ENCODE measurements around the gene CCDC88C. TPM values are rescaled to one million over a fixed set of nuclear protein-coding genes. Genes with fewer than 3 reads are reported as not detected.

The CCDC88C gene
- total and polyA plus RNA-seq, 9 donors, result 7.4 to 13.1 (median 12.1) TPM

DNA sequence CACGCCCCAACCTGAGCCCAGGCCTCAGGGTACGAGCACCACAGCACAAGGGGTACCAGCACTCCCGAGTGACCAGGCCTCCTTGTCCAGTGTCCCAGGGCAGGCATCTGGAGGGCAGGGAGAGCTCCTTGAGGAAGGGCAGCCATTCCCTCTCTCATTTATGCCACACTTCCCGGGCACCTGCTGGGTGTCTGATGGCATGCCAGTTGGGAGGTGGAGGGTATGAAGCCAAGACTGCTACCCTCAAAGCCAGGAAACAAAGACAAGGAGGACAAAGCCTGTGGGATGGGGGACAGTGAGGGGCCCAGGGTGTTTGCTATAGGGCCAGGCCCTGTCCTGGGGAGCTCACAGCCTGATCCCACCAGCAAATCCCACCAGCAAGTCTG, 45.6 kb downstream of the CCDC88C start:
- H3K27me3 ChIP-seq (ENCODE audit: control insufficient read depth, insufficient read depth, low read length), result peaks cover 5% of the 10 kb centered on the region
- no peaks in the 10 kb centered on the region for H3K36me3 ChIP-seq (ENCODE audit: control insufficient read depth, insufficient read depth, low read length)
- no peak overlapping the region for H3K4me3 ChIP-seq (ENCODE audit: low read length)
- H3K4me1 ChIP-seq (ENCODE audit: control insufficient read depth, insufficient read depth, low read length), result peaks cover 92% of the 10 kb centered on the region
- 100% methylated on average over 2 of the region's 4 CpGs for WGBS (ENCODE audit: insufficient coverage)
- DNase-seq, result no peak
- no peaks in the 10 kb centered on the region for H3K9me3 ChIP-seq (replicated peaks; ENCODE audit: control insufficient read depth, low read depth, low read length)
- no peak overlapping the region for H3K27ac ChIP-seq (ENCODE audit: low read length)

DNA sequence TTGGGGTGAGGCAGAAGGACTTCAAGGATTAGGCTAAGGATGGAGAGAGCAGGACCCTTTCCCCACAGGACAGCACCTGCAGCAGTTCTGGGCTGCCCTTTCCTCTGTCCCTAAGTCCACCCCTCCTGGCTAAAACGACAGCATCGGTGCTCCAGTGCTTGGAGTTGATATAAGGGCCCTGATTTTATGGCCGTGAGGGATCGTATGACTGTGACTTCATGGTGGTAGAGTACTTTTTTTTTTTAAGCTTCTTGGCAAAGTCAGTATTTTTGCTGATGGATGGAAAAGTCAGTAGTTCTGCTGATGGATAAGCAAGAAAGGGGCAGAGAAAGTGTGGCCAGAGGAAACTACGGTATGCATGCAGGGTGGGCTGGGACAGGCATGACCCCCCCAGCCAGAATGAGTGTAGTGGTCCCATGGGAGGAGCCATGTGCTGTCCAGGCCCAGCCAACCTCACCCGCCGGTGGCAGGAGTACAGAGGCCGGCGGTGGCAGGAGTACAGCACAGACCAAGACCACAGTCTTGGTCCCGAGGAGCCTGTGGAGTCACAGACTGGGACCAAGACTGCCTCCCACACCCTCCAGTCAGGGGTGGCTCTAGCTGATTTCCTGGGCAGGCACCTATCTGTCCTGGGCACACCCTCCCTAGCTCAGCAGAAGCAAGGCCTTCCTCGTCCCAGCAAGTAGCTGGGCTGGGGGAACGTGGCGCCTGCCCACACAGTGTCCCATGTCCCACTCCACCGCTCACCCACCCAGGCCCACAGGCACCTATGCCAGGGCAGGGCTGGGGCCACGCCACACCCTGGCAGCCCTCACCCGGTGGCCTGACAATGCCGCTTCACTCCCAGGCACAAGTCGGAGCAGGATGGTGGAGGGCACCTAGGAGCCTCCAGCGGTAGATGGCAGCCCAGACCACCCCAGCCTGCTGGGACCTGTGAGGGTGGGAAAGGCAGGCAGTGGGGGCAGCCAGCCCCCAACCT, 46.3 kb downstream of the CCDC88C start:
- no peak for DNase-seq
- Histone ChIP-seq H3K27ac (ENCODE audit: low read length) (no peak overlapping the region), H3K27me3 (ENCODE audit: control insufficient read depth, insufficient read depth, low read length) (peaks cover 3% of the 10 kb centered on the region), H3K9me3 (replicated peaks; ENCODE audit: control insufficient read depth, low read depth, low read length) (no peaks in the 10 kb centered on the region), H3K36me3 (ENCODE audit: control insufficient read depth, insufficient read depth, low read length) (no peaks in the 10 kb centered on the region), H3K4me1 (ENCODE audit: control insufficient read depth, insufficient read depth, low read length) (peaks cover 87% of the 10 kb centered on the region), H3K4me3 (ENCODE audit: low read length) (no peak overlapping the region)
- 76% methylated on average over 14 of the region's 19 CpGs for WGBS (ENCODE audit: insufficient coverage)

DNA sequence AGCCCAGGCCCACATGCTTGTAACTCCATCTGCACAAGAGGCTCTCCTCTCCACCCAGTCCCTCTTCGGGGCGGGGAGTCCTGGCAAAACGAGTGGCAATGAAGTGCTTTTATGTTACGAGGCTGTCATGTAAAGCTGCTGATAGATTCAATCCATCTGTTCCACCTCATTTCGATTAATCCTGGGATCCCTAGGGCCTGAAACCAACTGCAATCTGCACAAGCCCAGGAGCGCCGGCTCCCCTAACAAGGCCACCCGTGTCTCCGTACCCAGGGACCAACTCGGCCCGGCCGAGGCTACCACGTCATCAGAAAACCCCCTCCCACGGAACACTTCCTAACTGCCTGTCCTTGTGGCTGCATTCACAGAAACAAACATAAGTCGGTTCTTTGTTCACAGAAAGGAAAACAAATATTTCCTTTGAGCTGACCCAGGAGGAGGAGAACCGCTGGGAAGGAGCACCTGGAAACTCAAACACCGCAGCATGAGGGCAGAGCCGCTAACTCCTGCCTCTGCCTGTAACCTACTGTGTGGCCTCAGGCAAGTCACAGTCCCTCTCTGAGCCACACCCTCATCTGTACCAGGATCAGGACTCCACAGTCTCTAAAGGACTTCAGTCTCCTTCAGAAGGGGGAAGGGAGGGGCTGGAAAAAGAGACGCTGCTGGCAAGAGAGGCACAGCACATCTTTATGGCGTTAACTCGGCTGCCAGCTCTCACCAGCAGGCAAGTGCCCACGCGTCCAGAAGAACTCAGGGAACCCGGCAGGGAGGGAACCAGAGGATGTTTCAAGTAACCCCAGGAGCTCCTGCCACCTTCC, 47.8 kb downstream of the CCDC88C start:
- peak overlapping the region; percentile 77 for H3K27ac ChIP-seq (ENCODE audit: low read length)
- H3K36me3 ChIP-seq (ENCODE audit: control insufficient read depth, insufficient read depth, low read length), result no peaks in the 10 kb centered on the region
- DNase-seq, result no peak
- no peaks in the 10 kb centered on the region for H3K9me3 ChIP-seq (replicated peaks; ENCODE audit: control insufficient read depth, low read depth, low read length)
- peaks cover 72% of the 10 kb centered on the region for H3K4me1 ChIP-seq (ENCODE audit: control insufficient read depth, insufficient read depth, low read length)
- peaks cover 3% of the 10 kb centered on the region for H3K27me3 ChIP-seq (ENCODE audit: control insufficient read depth, insufficient read depth, low read length)
- no peak overlapping the region for H3K4me3 ChIP-seq (ENCODE audit: low read length)
- 32% methylated on average over 11 of the region's 24 CpGs for WGBS (ENCODE audit: insufficient coverage)

DNA sequence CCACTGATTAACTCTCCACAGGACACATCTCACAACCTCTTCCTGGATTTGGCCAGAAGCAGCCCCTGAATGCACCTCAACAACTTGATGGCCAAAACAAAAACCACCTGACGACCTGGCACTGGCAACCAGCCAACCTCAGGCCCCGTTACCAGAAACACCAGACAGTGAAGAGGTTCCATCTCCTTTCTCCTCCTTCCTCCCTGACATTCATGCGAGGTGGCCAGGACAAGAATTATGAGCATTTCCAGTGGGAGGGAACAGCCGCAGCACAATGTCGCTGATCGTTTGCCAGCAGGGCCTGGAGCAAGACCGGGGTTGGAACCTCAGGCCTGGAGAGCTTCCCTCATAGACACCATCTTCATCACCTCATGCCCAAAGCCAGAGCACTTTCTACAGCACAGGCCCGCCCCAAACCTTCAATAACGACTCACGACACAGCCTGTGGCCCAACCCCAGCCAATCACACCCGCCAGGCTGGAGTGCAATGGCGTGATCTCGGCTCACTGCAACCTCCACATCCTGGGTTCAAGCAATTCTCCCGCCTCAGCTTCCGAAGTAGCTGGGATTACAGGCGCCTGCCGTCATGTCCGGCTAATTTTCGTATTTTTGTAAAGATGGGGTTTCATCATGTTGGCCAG, 48.7 kb downstream of the CCDC88C start:
- WGBS (ENCODE audit: insufficient coverage), result 55% methylated on average over 14 of the region's 19 CpGs
- peak overlapping the region; percentile 77 for H3K27ac ChIP-seq (ENCODE audit: low read length)

DNA sequence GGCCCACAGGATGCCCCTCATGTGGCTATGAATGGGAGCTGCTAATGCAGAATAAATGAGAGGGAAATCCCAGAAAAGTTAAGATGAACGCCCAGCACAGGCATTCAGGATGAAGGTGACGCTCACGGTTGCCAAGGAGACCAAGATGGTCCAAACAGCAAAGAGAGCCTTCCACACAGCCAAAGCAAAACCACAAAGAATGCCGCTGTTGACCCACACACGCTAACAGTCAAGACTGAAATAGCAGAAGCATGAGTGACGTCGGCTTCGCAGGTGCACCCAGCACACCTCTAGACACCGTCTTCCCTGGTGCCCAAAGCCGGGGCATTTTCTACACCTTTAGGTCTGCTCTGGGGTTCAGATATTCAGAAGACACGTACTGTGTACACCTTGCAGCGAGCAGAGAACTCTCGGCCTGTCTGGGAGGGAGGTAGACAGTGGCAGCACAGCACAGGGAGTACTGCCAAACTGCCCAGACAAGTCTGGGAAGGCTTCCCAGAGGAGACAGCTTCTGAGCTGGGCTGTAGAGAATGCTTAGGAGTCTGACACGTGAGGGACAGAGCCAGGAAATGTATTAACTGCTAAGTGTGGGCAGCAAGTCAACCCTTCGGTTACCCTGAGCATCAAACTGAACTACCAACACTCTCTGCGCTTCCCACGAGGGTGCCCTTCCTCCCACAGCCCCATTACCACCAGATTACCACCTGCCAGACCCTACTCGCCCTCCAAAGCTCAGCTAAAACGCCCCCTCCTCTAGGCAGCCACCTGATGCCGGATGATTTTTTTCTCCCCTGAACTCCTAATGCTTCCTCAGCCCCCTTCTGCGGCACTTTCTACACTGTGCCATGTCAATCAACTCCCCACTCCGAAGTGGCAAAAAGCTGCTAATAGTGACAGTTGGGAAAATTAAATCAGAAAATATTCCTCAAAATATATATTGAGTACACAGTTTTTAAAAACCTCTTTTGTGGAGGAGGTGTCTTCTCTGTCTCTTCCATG, 50.1 kb downstream of the CCDC88C start:
- Histone ChIP-seq H3K27ac (ENCODE audit: low read length) (peak overlapping the region; percentile 74), H3K4me3 (ENCODE audit: low read length) (no peak overlapping the region), H3K9me3 (replicated peaks; ENCODE audit: control insufficient read depth, low read depth, low read length) (no peaks in the 10 kb centered on the region), H3K27me3 (ENCODE audit: control insufficient read depth, insufficient read depth, low read length) (peaks cover 3% of the 10 kb centered on the region), H3K4me1 (ENCODE audit: control insufficient read depth, insufficient read depth, low read length) (peaks cover 49% of the 10 kb centered on the region), H3K36me3 (ENCODE audit: control insufficient read depth, insufficient read depth, low read length) (no peaks in the 10 kb centered on the region)
- 64% methylated on average over 17 of the region's 22 CpGs for WGBS (ENCODE audit: insufficient coverage)
- peak; percentile 66 for DNase-seq

More for the DNA sequence above, 48.7 kb downstream of the CCDC88C start:
- H3K36me3 ChIP-seq (ENCODE audit: control insufficient read depth, insufficient read depth, low read length), result no peaks in the 10 kb centered on the region
- H3K27me3 ChIP-seq (ENCODE audit: control insufficient read depth, insufficient read depth, low read length), result peaks cover 3% of the 10 kb centered on the region
- DNase-seq, result no peak
- H3K9me3 ChIP-seq (replicated peaks; ENCODE audit: control insufficient read depth, low read depth, low read length), result no peaks in the 10 kb centered on the region
- no peak overlapping the region for H3K4me3 ChIP-seq (ENCODE audit: low read length)
- peaks cover 63% of the 10 kb centered on the region for H3K4me1 ChIP-seq (ENCODE audit: control insufficient read depth, insufficient read depth, low read length)

DNA sequence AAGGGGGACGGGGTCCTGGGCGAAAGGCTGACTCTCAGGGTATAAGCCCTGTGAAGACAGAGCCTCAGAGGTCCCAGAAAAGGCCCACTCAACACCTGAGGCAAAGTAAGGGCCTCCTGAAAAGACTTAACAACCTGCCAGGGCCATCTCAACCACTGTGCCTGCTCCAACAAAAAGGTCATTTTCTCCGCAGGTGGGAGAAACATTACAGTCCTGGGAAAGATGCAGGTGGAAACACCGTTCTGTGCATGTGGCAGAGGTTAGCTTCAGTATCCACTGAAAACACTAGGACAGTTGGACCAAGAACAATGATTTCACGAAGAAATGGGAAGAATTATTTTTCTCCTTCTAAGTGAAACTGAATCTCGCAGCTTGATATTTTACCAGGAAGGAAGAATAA, 50.9 kb downstream of the CCDC88C start:
- Histone ChIP-seq H3K27me3 (ENCODE audit: control insufficient read depth, insufficient read depth, low read length) (peaks cover 3% of the 10 kb centered on the region), H3K4me1 (ENCODE audit: control insufficient read depth, insufficient read depth, low read length) (peaks cover 42% of the 10 kb centered on the region), H3K9me3 (replicated peaks; ENCODE audit: control insufficient read depth, low read depth, low read length) (no peaks in the 10 kb centered on the region), H3K27ac (ENCODE audit: low read length) (peak overlapping the region; percentile 74), H3K36me3 (ENCODE audit: control insufficient read depth, insufficient read depth, low read length) (no peaks in the 10 kb centered on the region), H3K4me3 (ENCODE audit: low read length) (no peak overlapping the region)
- no peak for DNase-seq
- WGBS (ENCODE audit: insufficient coverage), result 57% methylated on average over 1 of the region's 6 CpGs

DNA sequence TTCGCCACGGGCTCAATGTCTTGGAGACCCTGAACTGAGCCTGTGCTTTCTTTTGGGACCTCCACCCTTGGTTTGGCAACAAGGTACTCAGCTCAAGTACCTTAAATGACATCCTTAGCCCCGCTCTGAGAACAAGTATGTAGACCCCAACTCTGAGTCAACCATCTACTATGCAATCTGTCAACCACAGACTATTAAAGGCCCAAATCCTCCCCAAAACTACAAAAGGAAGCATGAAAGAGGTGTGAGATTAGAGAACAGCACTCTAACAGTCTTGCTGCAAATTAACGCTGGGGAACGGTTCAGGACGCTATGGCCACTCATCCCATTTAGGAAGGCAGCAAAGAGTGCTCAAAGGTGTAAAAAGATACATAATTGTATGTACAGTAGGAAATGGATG, 52.1 kb downstream of the CCDC88C start:
- Histone ChIP-seq H3K27me3 (ENCODE audit: control insufficient read depth, insufficient read depth, low read length) (peaks cover 3% of the 10 kb centered on the region), H3K9me3 (replicated peaks; ENCODE audit: control insufficient read depth, low read depth, low read length) (no peaks in the 10 kb centered on the region), H3K36me3 (ENCODE audit: control insufficient read depth, insufficient read depth, low read length) (no peaks in the 10 kb centered on the region), H3K4me3 (ENCODE audit: low read length) (no peak overlapping the region), H3K27ac (ENCODE audit: low read length) (no peak overlapping the region), H3K4me1 (ENCODE audit: control insufficient read depth, insufficient read depth, low read length) (peaks cover 31% of the 10 kb centered on the region)
- WGBS (ENCODE audit: insufficient coverage), result 46% methylated on average over 2 of the region's 6 CpGs
- DNase-seq, result no peak

DNA sequence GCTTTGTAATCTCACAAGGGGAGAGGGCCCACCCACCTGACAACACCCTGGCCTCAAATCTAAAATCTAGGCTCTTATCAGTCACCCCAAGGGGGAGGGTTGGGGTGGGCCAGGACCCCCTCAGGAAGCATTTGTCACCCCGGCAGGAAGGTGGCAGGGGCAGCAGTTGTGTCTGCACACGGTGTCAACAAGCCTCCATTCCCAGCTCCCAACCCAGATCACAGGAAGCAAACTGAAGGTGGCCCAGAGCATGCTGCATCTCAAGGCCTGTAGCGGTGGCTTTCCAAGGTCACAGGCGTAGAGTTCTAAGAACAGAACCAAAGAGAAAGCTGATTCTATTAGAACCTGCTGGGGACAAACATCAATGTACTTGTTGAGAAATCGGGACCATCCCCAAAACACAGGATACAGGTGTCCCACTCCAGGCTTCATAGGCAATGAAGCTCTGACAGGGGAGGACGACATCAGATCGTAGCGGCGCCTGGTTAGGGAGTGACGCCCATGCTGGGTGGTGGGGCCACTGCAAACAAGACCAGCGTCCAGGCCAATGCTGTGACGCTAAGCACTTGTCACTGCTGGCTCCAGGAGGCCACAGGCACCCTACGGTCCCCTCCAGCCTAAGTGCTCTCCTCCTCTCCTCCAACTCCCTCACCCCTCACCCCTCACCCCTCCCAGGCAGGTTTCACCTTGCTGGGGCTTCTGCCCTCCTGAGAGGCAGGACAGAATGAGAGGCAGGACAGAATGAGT, 52.9 kb downstream of the CCDC88C start:
- Histone ChIP-seq H3K27me3 (ENCODE audit: control insufficient read depth, insufficient read depth, low read length) (peaks cover 3% of the 10 kb centered on the region), H3K27ac (ENCODE audit: low read length) (no peak overlapping the region), H3K4me3 (ENCODE audit: low read length) (no peak overlapping the region), H3K4me1 (ENCODE audit: control insufficient read depth, insufficient read depth, low read length) (peaks cover 22% of the 10 kb centered on the region), H3K9me3 (replicated peaks; ENCODE audit: control insufficient read depth, low read depth, low read length) (no peaks in the 10 kb centered on the region), H3K36me3 (ENCODE audit: control insufficient read depth, insufficient read depth, low read length) (no peaks in the 10 kb centered on the region)
- 82% methylated on average over 10 of the region's 13 CpGs for WGBS (ENCODE audit: insufficient coverage)
- DNase-seq, result no peak

Measured in muscle of leg (tissue), 11 donors.